GM18508 (cell line): ENCODE results near the gene PSMD4.
"Not testable (repeated sequence)": the region's sequence is repeated elsewhere in the genome, so short reads cannot be mapped to it uniquely, and the experiment has no call there.

Experiments used
- ATAC-seq: cut with Tn5 transposase; IDR thresholded peaks from one replicate; pipeline ENCODE4 v1.9.1; 2021; ENCODE audit warnings: moderate number of reproducible peaks; ENCODE audit not compliant: insufficient read depth, unreplicated experiment

Gene PSMD4

GRCh38 chr1:151254217-151255213 is at the start of gene PSMD4:
PSMD4 (plus strand) TSS chr1:151254734; CDS start chr1:151254783, 49 bp downstream.
- peak; percentile 63 for ATAC-seq

GRCh38 chr1:151205381-151205965 is 49.1 kb upstream of the PSMD4 start:
- not testable (repeated sequence) for ATAC-seq

GRCh38 chr1:151210830-151211229 is 43.7 kb upstream of the PSMD4 start:
- no peak for ATAC-seq

- no peak for ATAC-seq
Measured at GRCh38 chr1:151211972-151212705, 42.4 kb upstream of the PSMD4 start.

GRCh38 chr1:151213560-151213959 is 41.0 kb upstream of the PSMD4 start:
- no peak for ATAC-seq

GRCh38 chr1:151221616-151222015 is 32.9 kb upstream of the PSMD4 start:
- no peak for ATAC-seq

- ATAC-seq = no peak
Measured at GRCh38 chr1:151222130-151222529, 32.4 kb upstream of the PSMD4 start.

- no peak for ATAC-seq
Measured at GRCh38 chr1:151235235-151235634, 19.3 kb upstream of the PSMD4 start.

- ATAC-seq = no peak
Measured at GRCh38 chr1:151237678-151238466, 16.7 kb upstream of the PSMD4 start.

GRCh38 chr1:151238467-151238739 is 16.1 kb upstream of the PSMD4 start:
- no peak for ATAC-seq

- ATAC-seq = no peak
Measured at GRCh38 chr1:151242442-151242841, 12.1 kb upstream of the PSMD4 start.

GRCh38 chr1:151243683-151244216 is 10.8 kb upstream of the PSMD4 start:
- no peak for ATAC-seq

GRCh38 chr1:151246786-151247185 is 7.7 kb upstream of the PSMD4 start:
- ATAC-seq = no peak

GRCh38 chr1:151251656-151252470 is 2.7 kb upstream of the PSMD4 start:
- ATAC-seq = no peak

GRCh38 chr1:151255381-151255780 is 847 bp downstream of the PSMD4 start:
- ATAC-seq = no peak

- ATAC-seq = no peak
Measured at GRCh38 chr1:151259351-151259750, 4.8 kb downstream of the PSMD4 start.

GRCh38 chr1:151265446-151266236 is 11.1 kb downstream of the PSMD4 start:
- no peak for ATAC-seq

GRCh38 chr1:151266315-151266714 is 11.8 kb downstream of the PSMD4 start:
- ATAC-seq = no peak
